Measurements from ENCODE around the gene FAM120B.

DNA sequence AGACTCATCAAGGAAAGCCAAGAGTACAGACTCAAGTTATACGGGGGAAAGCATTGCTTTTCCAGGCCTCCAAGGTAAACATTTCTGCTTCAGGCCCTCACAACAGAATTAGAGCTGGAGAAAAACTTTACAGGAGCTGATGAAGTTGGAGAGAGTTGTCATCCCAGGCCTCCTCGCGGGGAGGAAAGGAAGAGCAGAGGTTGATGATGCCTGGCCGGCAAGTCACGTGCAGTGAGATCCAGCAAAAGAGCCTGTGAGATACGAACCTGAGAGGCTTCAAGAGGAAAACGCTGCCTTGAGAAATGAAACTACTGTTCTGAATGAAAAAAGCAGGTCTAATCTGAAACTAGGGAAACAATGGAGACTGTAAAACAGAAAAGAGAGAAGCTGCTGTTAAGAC is 122.9 kb downstream of the FAM120B start:
- no peak for TF ChIP-seq YY1 (IDR thresholded peaks at IDR 0.05; ENCODE audit: insufficient read depth, insufficient read length)
- TF ChIP-seq ZNF274 (IDR thresholded peaks at IDR 0.05; ENCODE audit: low read depth, low read length) = no peak
- TF ChIP-seq SUZ12 (IDR thresholded peaks at IDR 0.05; ENCODE audit: extremely low read depth, insufficient read depth, insufficient read length) = no peak
